Panc1 (cell line): Measurements from ENCODE around the gene ZCCHC7. TPM values are rescaled to one million over a fixed set of nuclear protein-coding genes. Genes with fewer than 3 reads are reported as not detected.

Source experiments
- ATAC-seq: fragments of 200-7000 bp; cut with Tn5 transposase; 2 replicates; pipeline ENCODE4 v1.9.1; 2020; ENCODE audit warnings: mild to moderate bottlenecking, moderate library complexity
- BruUV-seq: library from RNA; stranded (reverse); fragments of 400-500 nt; replicated peaks from 2 replicates; lab custom pipeline; 2021; lab: Mats Ljungman, UMichigan
- CTCF ChIA-PET: fragments of 300-600 bp; sonication (Branson Sonifier 250); formaldehyde crosslinking; loops from one replicate; lab custom pipeline; 2022; ENCODE audit warnings: antibody characterized with exemption; lab: Charles Lee
- POLR2A ChIA-PET: fragments of 300-600 bp; sonication (Branson Sonifier 250); formaldehyde crosslinking; loops from one replicate; lab custom pipeline; 2022; ENCODE audit warnings: antibody characterized with exemption; lab: Charles Lee
- DNase-seq: peaks from one replicate; pipeline ENCODE4 v3.0.0-alpha.2; 2010; ENCODE audit warnings: low read depth, low spot score
- H3K27ac ChIP-seq: 2 replicates; pipeline ENCODE4 v1.5.1; 2011; ENCODE audit warnings: mild to moderate bottlenecking, low read length, inconsistent platforms
- H3K27me3 ChIP-seq: fragments of 200-500 bp; sonication (Bioruptor generic); 2 replicates; pipeline ENCODE4 v1.6.0; 2014; ENCODE audit warnings: low read length, inconsistent platforms; ENCODE audit not compliant: control insufficient read depth, insufficient read depth
- H3K36me3 ChIP-seq: fragments of 200-500 bp; sonication (Bioruptor generic); 2 replicates; pipeline ENCODE4 v1.5.1; 2014; ENCODE audit warnings: inconsistent platforms, mild to moderate bottlenecking, low read length, moderate library complexity; ENCODE audit not compliant: control insufficient read depth, insufficient read depth
- H3K4me1 ChIP-seq: 2 replicates; pipeline ENCODE4 v1.5.1; 2011; ENCODE audit warnings: inconsistent platforms, mild to moderate bottlenecking, low read length, moderate library complexity; ENCODE audit not compliant: control insufficient read depth, insufficient read depth
- H3K4me3 ChIP-seq, 2 experiments: 2 replicates each; pipeline ENCODE4 v1.5.1; 2011 to 2012; ENCODE audit warnings: low read depth in 2 of 2, low read length in 2 of 2, mild to moderate bottlenecking in 2 of 2, inconsistent platforms in 1 of 2, moderate library complexity in 1 of 2
- H3K9me3 ChIP-seq: fragments of 200-500 bp; sonication (Bioruptor generic); 2 replicates; pipeline ENCODE4 v1.5.1; 2014; ENCODE audit warnings: low read depth, mild to moderate bottlenecking, inconsistent platforms, low read length, moderate library complexity; ENCODE audit not compliant: control insufficient read depth, insufficient read depth
- CTCF ChIP-seq: fragments of 450-650 bp; IDR thresholded peaks from 2 replicates; pipeline ENCODE4 v1.5.1; 2017; ENCODE audit warnings: mild to moderate bottlenecking
- POLR2AphosphoS5 ChIP-seq: IDR thresholded peaks from 2 replicates; pipeline ENCODE4 v1.6.1; 2012; ENCODE audit warnings: mild to moderate bottlenecking, low read depth, low read length, moderate library complexity
- SIN3A ChIP-seq: IDR thresholded peaks from 2 replicates; pipeline ENCODE4 v1.6.1; 2012; ENCODE audit warnings: low read depth, mild to moderate bottlenecking, low read length, moderate library complexity, borderline replicate concordance; ENCODE audit not compliant: insufficient read depth
- TCF7L2 ChIP-seq: IDR thresholded peaks from 2 replicates; pipeline ENCODE4 v1.6.1; 2011; ENCODE audit warnings: mild to moderate bottlenecking, low read depth, low read length, inconsistent platforms
- in situ Hi-C: cut with HindIII; loops from 2 replicates; pipeline ENCODE4 v1.10.0; 2016; ENCODE audit warnings: low sequenced_read_pairs, low pct_unique_long_range_greater_than_20kb
- intact Hi-C: fragments of 100-400 bp; cut with micrococcal nuclease; formaldehyde crosslinking; loops from one replicate; pipeline ENCODE4 v1.10.0; 2022; ENCODE audit not compliant: unreplicated experiment
- total RNA-seq: library from RNA; stranded (reverse); gene quantifications from one replicate; pipeline ENCODE4 v1.2.1, GENCODE V29; 2021; ENCODE audit not compliant: unreplicated experiment
- TF ChIP-seq, protein P1 (sequence below), 2 experiments: IDR thresholded peaks; 2 replicates each; pipeline ENCODE4 v1.6.1; 2011 to 2012; ENCODE audit warnings: low read depth in 2 of 2, control low read depth in 1 of 2, low read length in 1 of 2, mild to moderate bottlenecking in 1 of 2, moderate library complexity in 1 of 2; ENCODE audit not compliant: insufficient read depth in 1 of 2

The ZCCHC7 gene
- total RNA-seq, 1 experiment from 2014 or later, result 43.7 TPM

DNA sequence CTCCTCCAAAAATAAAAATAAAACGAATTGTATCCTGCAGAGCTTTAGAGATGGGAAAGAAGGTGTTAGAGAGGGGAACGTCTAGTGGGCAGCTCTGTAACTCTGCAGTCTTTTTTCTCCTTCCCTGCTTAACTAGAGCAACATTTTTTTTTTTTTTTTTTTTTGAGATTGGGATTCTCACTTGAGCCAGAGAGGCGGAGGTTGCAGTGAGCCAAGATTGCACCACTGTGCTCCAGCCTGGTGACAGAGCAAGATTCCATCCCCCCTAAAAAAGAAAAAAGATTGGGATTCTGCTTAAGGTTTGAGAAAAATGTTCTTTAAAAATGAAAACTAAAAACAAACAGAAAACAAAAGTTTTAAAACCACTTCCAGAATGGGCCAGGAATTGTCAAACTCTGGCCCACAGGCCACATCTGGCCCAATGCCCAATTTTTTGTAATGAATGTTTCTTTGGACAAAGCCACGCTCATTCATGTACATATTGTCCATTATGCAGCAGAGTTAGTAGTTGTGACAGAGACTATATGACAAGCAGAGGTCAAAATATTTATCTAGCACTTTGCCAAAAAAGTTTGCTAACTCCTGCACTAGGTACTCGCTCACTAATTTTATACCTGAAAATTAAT lies 98.5 kb downstream of the ZCCHC7 start:
- ChIA-PET CTCF (no interaction called here), POLR2A (interaction anchor here (0.7 kb wide), 1 partner anchor 72 kb away, joined by 7 read pairs; no protein-coding TSS in a partner anchor)
- ATAC-seq, result no peak
- intact Hi-C loops, result no loop called here
- Histone ChIP-seq H3K9me3 (no peaks in the 10 kb centered on the region), H3K36me3 (no peaks in the 10 kb centered on the region), H3K27me3 (no peaks in the 10 kb centered on the region), H3K4me1 (peaks cover 2% of the 10 kb centered on the region; the same call in 1 of the 2 replicates), H3K27ac (no peak overlapping the region), H3K4me3 (no peak overlapping the region)
- DNase-seq, result no peak
- in situ Hi-C loops, result no loop called here
- BruUV-seq, result no TSS peak
- TF ChIP-seq TCF7L2 (no peak), SIN3A (no peak), CTCF (no peak), POLR2AphosphoS5 (no peak)
- TF ChIP-seq, protein P1, sequence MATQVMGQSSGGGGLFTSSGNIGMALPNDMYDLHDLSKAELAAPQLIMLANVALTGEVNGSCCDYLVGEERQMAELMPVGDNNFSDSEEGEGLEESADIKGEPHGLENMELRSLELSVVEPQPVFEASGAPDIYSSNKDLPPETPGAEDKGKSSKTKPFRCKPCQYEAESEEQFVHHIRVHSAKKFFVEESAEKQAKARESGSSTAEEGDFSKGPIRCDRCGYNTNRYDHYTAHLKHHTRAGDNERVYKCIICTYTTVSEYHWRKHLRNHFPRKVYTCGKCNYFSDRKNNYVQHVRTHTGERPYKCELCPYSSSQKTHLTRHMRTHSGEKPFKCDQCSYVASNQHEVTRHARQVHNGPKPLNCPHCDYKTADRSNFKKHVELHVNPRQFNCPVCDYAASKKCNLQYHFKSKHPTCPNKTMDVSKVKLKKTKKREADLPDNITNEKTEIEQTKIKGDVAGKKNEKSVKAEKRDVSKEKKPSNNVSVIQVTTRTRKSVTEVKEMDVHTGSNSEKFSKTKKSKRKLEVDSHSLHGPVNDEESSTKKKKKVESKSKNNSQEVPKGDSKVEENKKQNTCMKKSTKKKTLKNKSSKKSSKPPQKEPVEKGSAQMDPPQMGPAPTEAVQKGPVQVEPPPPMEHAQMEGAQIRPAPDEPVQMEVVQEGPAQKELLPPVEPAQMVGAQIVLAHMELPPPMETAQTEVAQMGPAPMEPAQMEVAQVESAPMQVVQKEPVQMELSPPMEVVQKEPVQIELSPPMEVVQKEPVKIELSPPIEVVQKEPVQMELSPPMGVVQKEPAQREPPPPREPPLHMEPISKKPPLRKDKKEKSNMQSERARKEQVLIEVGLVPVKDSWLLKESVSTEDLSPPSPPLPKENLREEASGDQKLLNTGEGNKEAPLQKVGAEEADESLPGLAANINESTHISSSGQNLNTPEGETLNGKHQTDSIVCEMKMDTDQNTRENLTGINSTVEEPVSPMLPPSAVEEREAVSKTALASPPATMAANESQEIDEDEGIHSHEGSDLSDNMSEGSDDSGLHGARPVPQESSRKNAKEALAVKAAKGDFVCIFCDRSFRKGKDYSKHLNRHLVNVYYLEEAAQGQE (IDR thresholded peaks at IDR 0.05; ENCODE audit: insufficient read depth in 1 of 2, low read depth in 2 of 2, low read length in 1 of 2), result no peak

DNA sequence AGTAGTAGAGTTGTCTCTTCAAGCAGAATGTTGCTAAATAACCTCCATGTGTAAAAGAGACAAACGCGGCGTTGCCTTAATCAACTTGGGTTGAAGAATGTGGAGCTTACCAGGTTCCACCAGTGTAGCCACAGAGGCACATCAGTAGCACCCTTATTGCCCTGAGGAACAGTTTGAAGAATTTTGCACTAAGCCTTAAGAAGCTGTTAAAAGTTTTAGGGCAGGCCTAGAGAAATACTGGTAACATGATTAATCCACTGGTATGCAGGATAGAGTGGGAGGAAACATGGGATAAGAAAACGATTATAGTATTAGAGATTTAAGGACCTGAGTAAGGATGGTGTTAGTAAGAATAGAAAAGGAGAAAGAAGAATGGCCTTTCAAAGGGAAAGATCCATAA lies 100.6 kb downstream of the ZCCHC7 start:
- no peak for ATAC-seq
- Histone ChIP-seq H3K27me3 (no peaks in the 10 kb centered on the region), H3K9me3 (no peaks in the 10 kb centered on the region), H3K27ac (no peak overlapping the region), H3K4me1 (no peaks in the 10 kb centered on the region), H3K36me3 (no peaks in the 10 kb centered on the region), H3K4me3 (no peak overlapping the region)
- in situ Hi-C loops, result no loop called here
- no peak for DNase-seq
- intact Hi-C loops, result loop anchor here (5.0 kb wide), 1 partner anchor 36 kb away; no protein-coding TSS in a partner anchor
- TF ChIP-seq POLR2AphosphoS5 (no peak), TCF7L2 (no peak), SIN3A (no peak)
- TF ChIP-seq, protein P1 (IDR thresholded peaks at IDR 0.05; ENCODE audit: insufficient read depth in 1 of 2, low read depth in 2 of 2, low read length in 1 of 2), result no peak
- POLR2A ChIA-PET, result no interaction called here
- CTCF ChIA-PET, result interaction anchor here (0.7 kb wide), 1 partner anchor 246 kb away, joined by 3 read pairs; no protein-coding TSS in a partner anchor
- no TSS peak for BruUV-seq
